ENCODE data around the gene IER5.
A peak's percentile ranks its signal among the peaks of the same experiment; 100 is the strongest.

Gene IER5

DNA sequence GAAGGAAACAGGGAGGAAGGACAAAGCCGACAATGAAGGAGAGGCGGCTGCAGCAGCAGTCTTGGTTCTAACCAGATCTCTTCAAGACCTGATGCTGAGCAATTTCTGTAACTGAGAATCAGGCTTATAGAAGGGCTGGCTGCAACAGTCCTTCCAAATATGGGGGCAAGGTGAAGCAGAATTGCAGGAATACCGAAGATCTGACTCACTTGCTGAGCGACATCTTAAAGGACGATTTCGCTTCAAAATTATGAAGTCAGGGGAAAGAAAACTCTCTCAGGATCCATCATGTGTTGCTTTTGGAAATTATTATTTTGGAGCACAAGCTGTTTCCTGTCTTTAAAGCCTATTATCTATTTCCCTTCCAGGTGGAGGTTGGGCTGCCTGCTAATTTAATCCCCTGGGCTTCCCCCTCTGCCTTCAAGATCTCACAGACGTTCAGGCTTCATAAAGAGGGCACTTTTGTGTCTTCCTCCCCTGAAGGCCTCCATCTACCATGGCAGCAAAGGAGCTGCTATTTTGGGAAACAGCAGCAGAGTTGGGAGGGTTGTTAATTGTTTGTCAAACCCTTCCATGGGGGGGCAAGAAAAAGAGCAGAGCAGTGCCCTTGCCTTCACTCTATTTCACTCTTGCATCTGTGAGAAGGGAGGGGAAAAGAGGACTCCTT is 10.8 kb upstream of the IER5 start:
- DNase-seq = peak; percentile 28

DNA sequence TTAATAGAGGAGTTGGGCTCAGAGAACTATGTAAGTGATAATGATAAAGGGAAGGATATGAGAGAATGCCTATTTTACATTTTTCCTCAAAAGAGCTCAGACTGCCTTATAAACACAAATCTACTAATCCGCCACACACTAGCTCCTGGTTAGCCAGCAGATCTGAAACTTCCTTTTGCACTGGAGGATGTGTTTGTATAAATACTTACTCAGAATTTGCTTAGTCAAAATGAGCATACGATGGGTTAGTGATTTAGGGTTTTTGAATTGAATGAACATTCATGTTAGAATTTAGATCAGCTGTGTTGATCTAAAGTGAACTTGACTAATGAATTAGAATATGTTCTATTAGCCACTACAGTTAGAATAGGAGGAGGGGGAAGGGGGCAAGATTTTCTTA is 9.1 kb upstream of the IER5 start:
- no peak for DNase-seq

DNA sequence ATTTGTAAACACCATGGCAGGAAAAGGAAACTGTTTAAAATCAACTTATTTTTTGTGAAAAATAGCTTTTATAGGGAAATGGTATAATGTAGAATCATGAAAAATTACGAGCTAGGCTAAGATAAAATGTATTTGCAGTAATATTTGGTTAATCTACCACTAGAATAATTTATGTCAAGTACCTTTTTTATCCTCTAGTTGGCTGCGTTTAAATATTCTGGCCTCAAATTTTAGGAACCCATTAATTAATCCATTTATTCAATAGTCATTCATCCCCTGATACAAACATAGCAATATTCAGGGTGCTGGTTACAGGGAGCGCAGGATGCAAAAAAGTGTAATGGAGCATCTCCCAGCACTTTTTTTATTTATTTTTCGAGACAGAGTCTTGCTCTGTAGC is 8.6 kb upstream of the IER5 start:
- no peak for DNase-seq

DNA sequence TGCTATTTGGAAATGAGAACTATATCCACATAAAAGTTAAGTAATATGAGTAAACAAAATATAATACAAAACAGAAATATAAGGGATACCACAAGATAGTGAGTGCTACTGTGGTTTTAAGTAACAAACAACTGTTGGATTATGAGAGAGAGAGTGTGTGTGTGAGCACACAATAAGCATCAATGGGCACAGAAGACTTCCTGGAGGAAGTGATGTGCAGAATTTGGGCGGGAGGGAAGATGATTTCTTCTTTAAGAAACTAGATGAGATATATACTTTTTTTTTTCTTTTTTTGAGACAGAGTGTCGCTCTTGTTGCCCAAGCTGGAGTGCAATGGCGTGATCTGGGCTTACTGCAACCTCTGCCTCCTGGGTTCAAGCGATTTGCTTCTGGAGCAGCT is 7.9 kb upstream of the IER5 start:
- DNase-seq = no peak

DNA sequence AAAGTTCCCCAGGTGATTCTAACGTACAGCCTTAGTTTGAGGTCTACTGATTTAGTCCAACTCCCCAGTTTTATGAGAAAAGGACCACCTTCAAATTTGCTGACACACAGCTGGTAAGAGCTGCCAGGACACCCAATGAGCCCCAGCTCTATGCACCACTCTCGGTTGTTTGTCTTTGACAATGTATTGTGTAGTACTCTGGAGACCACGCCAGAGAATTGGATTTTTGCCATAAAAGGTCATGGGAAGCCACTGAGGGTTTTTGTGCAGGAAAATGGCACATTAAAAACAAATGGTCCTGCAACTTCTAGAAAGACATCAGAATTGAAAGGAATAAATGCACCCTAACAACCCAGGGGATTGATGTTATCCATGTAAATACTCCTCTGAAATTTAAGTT is 7.1 kb upstream of the IER5 start:
- no peak for DNase-seq

DNA sequence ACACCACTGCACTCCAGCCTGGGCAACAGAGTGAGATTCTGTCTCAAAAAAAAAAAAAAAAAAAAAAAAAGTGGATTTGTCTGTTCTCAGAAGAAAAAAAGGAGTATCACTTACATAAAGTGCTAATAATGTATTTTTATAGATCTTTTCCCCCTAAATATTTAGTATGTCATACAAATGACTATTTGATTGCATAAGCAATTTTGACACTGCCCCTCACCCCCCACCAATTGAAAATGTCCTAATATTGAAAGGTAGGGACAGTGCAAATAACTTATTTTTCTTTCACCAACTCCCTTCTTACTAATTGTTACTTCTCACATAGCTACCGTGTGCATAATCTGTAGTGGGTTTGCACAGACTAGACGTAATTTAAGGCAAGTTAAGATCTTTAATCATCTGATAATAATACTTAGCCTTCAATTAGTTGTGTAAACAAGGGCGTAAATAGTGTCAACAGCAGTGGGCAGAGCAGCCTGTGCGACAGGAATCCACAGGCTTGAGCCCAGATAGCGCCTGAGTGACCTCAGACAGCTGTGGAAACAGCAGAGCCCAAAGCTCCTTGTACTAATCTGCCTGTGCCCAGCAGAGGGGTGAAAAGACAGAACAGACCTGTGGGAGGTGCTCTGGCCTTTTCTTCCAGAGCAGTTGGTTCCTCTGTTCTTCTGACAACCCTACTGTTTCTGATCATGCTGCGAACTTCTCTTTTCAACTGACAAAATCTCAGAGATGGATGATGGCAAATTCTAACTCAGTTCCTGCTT is 4.5 kb upstream of the IER5 start:
- no peak for DNase-seq

DNA sequence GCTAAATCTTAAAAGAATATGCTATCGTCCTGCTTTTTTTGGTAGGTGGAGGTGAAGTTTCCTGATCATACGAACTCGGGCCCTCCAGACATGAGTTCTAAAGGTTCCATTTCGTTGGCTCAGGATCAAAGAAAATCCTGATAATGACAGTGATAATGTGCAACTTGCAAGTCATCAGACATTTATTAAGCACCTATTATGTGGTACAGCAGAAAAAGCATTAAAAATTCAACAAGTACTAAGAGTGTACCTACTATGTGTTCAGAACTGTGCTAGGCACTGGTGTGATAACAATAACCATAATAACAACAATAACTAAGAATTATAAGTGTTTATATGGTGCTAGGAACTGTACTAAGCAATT is 3.9 kb upstream of the IER5 start:
- no peak for DNase-seq

DNA sequence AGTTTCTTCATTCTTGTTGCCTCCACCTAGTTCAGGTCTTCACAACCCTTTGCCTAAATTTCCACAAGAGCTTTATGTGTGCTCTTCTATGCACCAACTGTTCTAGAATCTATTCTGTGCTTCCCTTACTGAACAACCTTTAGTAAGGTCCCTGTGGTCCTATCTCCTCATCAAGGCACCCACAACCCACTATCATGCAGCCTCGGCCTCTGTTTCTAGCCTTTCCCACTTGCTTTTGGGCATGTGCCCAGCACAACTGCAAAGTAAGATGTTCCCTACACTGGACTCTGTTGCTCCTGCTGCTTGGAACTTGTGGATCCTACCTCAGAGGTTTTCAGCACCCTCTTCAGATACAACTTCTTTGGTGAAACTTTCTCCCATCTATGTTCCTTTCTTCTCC is 2.4 kb upstream of the IER5 start:
- no peak for DNase-seq

DNA sequence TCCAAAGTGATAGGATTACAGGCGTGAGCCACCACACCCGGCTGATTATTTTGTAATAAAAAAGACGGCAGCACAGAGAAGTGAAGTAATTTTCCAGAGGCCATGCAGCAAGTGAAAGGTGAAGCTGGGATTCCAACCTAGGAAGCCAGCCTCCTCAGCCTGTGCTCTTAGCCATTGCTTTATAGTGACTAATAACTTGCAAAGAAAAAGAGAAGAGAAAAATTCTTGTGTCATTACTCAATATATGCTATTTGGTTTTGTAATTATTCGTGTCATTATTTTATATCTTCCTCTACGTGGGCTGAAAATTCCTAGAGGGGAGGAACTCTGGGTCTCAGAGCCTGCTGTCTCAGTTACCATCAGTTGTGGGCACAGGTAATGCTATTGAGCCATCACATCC is 1.6 kb upstream of the IER5 start:
- DNase-seq = no peak

DNA sequence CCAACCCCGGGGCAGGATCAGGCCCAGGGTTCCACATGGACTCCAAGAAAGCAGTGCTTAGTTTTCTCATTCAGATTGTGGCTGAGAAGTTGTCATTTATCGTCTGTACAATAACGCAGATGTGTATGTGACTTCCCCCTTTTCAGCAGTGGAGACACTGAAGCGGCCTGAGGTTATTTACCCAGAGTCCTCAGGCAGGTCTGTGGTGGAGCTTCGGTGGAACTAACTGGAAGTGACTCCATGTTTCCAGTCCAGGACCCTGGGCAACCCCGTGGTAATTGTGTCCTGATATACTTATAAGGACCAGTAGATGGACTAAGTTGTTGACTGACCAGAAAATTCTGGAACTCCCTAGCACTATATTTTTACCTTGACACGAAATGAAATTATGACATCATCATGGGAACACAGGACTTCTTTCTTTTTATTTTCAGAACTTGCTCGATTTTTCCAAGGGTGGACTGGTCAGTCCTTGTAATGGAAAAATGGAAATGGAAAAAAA is 1.0 kb upstream of the IER5 start:
- DNase-seq = no peak

DNA sequence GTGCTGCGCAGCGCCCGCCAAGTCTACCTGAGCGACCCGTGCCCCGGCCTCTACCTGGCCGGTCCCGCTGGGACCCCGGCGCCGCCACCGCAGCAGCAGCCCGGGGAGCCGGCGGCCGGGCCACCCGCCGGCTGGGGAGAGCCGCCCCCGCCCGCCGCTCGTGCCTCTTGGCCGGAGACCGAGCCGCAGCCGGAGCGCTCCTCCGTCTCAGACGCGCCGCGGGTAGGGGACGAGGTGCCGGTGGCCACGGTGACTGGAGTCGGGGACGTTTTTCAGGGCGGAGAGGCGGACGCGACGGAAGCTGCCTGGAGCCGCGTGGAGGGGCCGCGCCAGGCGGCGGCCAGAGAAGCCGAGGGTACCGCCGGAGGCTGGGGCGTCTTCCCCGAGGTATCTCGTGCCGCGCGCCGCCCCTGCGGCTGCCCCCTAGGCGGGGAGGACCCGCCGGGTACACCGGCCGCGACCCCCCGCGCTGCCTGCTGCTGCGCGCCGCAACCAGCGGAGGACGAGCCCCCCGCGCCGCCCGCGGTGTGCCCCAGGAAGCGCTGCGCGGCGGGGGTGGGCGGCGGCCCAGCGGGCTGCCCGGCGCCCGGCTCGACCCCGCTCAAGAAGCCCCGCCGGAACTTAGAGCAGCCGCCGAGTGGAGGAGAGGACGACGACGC is 646 bp downstream of the IER5 start:
- no peak for DNase-seq

DNA sequence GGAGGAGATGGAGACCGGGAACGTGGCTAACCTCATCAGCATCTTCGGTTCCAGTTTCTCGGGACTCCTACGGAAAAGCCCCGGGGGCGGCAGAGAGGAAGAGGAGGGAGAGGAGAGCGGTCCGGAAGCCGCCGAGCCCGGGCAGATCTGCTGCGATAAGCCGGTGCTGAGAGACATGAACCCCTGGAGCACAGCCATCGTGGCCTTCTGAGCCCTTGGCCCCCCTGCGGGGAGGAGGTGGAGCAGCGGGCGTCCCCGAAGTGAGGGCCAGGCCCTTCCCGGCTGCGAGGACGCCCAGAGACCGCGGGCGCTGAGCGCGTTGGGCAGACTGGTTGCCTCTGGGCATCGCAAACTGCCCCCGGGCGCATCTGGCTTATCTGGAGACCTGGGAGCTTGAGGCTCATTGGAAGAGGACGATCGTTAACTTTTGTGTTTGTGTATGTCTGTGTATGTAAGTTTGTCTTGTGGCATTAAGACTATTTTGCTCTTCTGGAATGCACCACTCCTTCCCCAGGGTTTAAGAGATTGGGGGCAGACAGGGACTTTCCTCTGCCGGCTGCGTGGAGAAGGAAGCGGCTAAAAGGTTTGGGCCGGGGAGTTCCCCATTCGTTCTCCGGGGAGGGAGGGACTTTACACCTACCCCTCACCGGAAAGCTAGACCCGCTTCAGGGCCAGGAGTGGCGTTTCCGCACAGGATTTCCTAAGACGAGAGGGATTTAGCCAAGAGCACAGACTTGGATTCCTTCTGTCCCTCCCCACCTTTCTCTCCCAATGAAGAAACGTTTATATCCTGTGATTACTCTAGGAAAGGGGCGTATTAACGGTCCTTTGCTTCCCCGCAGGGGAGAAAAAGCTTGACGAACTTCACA is 1.4 kb downstream of the IER5 start:
- peak; percentile 56 for DNase-seq

DNA sequence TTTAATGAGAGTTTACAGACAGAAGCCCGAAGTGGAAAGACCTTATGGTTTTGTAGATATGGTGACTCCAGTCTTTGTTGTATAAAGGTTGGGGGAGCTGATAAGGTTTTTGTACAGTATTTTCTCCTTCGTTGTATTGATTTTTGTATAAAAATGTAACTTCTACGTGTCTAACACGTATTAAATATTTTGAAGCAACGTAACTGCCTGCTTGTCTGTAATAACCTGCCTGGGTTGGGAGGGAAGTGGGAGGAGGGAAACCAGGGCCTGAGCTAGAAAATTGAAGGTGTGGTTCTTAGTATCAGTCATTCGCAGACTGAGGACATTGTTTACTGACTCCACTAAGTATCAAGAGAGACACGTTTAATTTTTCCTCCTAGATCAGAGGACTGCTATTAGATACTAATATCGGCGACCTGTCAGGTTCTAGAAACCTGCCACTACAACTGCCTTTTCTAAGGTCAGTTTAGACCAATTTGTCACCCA is 2.2 kb downstream of the IER5 start:
- peak; percentile 40 for DNase-seq

DNA sequence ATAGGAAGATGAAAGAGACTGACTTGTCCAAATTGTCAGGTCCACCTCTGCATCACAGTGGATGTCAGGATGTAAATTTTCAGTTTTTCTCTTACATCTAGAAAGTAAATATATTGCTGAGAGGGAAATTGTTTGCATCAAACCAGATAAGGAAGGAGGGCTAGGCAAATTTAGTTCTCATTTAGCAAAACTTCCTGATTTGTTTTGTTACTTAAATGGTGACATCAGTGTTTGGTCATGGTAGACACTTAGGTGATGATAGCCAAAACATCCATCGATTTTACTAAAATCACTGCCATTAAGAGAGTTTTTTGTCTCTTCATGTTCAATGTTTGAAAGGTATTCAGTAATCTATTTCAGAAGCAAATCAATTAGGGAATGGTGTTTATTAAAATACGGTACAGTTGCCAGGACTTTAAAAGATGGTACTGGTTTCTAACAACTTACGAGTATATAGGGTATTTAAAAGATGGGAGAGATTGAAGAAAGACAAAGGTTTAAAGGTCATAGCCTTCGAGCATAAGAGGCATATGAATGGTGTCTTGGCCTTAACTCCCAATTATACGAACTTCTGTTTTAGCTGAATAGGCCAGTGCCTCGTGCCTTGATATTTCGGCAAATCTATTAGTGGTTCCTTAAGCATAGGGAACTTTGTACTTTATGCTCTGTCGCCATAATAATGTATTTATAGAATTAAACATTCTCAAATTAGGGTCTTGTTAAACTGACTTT is 3.0 kb downstream of the IER5 start:
- DNase-seq = no peak

DNA sequence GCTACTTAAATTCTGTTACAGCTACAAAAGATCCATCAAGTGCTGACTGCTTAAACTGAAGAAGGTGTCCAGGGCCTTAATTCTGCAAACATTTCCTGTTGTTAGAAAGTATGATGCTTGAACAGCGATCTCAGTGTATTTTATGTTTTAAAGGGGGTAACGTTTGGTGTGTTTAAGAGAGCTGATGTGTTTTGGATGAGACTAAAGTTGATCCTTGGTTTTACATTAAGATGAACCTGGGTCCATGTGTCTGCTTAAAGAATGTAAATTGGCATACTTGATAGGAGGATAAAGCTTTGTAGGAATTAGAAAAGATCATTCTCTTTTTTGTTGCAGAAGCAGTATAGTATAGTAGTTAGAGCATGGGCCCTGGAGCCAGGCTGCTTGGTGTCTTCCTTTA is 3.6 kb downstream of the IER5 start:
- no peak for DNase-seq

DNA sequence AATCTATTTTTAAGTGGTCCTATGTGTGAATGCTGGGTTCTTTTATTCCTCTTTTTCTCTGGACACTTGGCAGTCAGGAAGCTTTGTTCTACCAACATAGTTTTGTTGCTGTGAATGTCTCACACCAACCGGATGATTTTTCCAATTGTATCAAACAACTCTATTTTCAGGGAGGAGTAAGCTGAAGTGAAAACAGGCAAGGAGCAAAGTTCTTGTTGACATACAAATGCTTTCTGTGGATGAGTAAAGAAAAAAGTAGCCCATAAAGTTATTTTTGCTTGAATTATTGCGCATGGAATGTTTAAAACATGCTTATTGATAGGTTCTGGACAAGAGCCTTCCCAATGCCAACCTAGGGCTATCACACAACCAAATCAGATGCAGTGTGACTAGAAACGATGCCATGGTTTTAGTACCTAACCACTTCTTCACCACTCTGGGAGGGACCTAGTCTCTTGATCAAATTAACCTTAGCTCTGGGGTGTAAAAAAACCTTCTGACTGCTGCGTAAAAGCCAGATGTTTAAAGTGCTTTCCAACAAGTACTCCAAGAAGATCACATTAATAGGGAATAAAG is 4.5 kb downstream of the IER5 start:
- no peak for DNase-seq

DNA sequence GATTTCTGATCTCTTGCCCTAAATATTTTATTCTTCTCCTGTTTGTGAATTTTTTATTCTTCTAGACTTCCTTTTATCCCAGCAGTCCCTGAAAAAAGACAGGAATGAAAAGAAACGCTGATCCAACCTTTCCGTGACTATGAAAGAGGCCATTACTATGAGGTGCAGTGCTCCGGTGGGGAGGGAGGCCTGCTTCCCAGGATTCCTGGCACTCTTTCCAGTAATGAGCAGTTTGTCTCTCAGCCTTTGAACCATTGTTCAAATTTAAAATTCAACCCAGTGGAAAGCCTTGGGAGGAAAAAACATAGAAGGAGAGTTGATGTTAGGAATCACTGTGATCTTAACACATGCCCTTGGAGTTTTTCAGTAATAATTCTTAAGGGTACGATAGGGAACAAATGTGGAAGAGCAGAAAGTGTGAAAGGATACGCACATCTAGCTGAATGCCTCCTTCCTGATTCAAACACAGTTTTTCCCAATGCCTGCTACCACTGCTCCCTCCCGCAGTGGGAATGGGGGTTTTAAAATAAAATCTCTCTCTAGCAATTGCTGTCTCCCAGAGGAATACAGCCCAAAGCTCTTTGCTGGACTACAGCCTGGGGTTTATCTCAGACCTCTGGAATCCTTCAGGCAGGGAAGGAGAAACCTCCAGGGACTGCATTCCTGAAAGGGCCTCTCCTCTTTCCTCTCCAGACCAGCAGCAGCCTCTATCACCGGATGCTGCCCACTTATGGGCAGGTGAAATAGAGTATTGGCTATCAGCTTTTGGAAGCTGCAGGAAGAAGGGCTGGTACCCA is 6.1 kb downstream of the IER5 start:
- no peak for DNase-seq

DNA sequence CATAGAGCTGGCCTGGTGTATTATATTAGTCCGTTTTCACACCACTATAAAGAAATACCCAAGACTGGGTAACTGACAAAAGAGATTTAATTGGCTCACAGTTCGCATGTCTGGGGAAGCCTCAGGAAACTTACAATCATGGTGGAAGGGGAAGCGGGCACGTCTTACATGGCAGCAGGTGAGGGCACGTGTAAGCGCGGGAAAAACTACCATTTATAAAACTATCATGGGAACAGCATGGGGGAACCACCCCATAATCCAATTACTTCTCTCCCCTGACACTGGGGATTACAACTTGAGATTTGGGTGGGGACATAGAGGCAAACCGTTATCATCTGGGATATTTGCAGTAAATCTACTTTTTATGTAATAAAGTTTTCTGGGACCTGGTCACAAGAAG is 6.8 kb downstream of the IER5 start:
- DNase-seq = no peak

DNA sequence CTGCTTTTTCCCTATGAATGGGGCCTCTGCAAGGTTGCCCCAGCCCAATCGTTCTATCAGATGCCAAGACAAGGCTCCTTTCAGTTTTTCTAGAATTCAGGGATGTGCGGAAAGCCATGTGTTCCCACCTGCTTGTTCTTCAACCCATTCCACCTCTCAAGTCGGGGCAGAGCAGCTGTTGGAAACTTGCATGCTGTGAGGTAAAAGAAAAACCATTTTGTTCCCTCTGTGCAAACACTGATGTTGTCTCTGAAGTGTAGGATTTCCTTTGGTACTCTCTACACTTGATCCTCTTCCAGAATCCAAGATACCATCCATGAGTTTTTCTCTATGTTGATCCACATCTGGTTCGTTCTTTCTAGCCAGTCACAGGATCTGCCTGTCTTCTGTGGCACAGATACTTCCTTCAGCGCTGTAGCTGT is 7.3 kb downstream of the IER5 start:
- DNase-seq = no peak

DNA sequence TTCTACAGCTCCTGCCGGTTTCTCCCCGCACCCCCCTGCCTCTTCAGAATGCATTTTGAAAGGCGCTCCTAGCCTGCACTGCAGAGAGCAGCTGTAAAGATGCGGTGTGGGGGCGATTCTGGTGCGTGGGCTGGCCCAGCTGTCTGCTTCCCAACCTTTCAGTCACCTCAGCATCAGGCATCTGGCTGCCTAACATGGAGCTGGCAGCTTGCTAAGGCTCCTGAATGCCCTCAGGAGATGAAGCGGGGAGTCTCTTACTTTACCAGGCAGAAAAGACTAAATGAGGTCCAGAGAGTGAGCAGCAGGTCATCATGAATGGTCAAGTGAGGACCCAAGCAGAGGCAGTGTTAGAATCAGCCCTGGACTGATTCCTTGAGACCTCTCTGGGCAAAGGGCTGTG is 8.7 kb downstream of the IER5 start:
- peak; percentile 18 for DNase-seq
